ENCODE measurements around the gene ZC3H12D. TPM values are rescaled to one million over a fixed set of nuclear protein-coding genes. Genes with fewer than 3 reads are reported as not detected.

The ZC3H12D gene
- polyA plus RNA-seq, 1 of the 3 experiments (the other 2 are of a cell fraction): 0.03 TPM

DNA sequence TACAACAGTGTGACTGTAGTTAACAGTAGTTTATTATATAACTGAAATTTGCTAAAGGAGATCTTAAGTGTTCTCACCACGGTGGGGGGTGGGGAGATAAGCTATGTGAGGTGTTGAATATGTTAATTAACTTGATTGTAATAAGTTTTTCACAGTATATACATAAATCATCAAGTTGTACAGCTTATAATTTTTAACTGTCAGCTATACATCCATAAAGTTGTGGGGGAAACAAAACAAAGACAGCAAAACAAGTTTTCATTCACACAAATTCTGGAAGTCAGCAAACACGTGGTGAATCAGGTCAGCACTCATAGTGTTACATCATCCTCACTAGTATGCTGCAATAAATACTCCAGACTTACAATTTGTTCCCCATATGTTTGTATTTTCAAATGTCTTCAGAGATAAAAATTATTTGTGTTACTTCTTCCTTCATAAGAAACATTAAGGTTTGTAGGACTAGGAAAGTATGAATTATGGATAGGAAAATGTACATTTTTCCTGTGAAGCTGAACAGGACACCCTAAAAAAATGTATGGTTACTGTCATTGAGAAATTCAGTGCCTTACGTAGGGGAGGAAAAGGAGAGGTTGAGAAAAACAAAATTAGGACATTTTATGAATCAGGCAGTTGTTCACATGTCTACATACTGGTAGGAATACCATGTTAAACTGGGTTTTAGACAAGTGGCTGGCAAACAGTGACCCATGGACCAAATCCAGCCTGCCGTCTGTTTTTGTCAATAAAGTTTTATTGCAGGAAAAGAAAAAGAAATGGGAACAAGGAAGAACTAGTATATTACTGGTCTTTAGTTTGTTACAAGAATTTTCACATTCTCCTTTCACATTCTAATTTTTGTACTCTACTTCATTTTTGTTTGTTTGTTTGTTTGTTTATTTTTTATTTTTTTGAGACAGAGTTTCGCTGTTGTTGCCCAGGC, 78.7 kb downstream of the ZC3H12D start:
- POLR2A ChIA-PET: no interaction called here
- H3K4me1 ChIP-seq (ENCODE audit: control insufficient read depth in 1 of 2, insufficient read depth in 2 of 2, low read depth in 1 of 2, low read length in 1 of 2): no peaks in the 10 kb centered on the region; a peak in 1 of 4 replicates
- H3K27me3 ChIP-seq (ENCODE audit: insufficient read depth): no peaks in the 10 kb centered on the region
- no peak for TF ChIP-seq FOXM1 (IDR thresholded peaks at IDR 0.05; ENCODE audit: low read depth)
- no peak for TF ChIP-seq GABPA (IDR thresholded peaks at IDR 0.05; ENCODE audit: low read depth)
- TF ChIP-seq SMC3 (IDR thresholded peaks at IDR 0.05; ENCODE audit: low read depth, low read length): no peak
- TF ChIP-seq, protein P1, sequence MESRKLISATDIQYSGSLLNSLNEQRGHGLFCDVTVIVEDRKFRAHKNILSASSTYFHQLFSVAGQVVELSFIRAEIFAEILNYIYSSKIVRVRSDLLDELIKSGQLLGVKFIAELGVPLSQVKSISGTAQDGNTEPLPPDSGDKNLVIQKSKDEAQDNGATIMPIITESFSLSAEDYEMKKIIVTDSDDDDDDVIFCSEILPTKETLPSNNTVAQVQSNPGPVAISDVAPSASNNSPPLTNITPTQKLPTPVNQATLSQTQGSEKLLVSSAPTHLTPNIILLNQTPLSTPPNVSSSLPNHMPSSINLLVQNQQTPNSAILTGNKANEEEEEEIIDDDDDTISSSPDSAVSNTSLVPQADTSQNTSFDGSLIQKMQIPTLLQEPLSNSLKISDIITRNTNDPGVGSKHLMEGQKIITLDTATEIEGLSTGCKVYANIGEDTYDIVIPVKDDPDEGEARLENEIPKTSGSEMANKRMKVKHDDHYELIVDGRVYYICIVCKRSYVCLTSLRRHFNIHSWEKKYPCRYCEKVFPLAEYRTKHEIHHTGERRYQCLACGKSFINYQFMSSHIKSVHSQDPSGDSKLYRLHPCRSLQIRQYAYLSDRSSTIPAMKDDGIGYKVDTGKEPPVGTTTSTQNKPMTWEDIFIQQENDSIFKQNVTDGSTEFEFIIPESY (IDR thresholded peaks at IDR 0.05; ENCODE audit: borderline replicate concordance, low read depth): no peak
- TF ChIP-seq NFIC (IDR thresholded peaks at IDR 0.05; ENCODE audit: borderline replicate concordance): no peak
- TF ChIP-seq, protein P2, sequence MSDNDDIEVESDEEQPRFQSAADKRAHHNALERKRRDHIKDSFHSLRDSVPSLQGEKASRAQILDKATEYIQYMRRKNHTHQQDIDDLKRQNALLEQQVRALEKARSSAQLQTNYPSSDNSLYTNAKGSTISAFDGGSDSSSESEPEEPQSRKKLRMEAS (IDR thresholded peaks at IDR 0.05; ENCODE audit: low read depth): no peak
- TF ChIP-seq, protein P3, sequence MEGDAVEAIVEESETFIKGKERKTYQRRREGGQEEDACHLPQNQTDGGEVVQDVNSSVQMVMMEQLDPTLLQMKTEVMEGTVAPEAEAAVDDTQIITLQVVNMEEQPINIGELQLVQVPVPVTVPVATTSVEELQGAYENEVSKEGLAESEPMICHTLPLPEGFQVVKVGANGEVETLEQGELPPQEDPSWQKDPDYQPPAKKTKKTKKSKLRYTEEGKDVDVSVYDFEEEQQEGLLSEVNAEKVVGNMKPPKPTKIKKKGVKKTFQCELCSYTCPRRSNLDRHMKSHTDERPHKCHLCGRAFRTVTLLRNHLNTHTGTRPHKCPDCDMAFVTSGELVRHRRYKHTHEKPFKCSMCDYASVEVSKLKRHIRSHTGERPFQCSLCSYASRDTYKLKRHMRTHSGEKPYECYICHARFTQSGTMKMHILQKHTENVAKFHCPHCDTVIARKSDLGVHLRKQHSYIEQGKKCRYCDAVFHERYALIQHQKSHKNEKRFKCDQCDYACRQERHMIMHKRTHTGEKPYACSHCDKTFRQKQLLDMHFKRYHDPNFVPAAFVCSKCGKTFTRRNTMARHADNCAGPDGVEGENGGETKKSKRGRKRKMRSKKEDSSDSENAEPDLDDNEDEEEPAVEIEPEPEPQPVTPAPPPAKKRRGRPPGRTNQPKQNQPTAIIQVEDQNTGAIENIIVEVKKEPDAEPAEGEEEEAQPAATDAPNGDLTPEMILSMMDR (IDR thresholded peaks at IDR 0.05): no peak
- TF ChIP-seq NRF1 (IDR thresholded peaks at IDR 0.05; ENCODE audit: low read depth, low read length): no peak
- no peak for TF ChIP-seq TEAD4 (IDR thresholded peaks at IDR 0.05; ENCODE audit: borderline replicate concordance, insufficient read depth)
- no peak for TF ChIP-seq RFX5 (IDR thresholded peaks at IDR 0.05; ENCODE audit: low read length)
- TF ChIP-seq SIN3A (IDR thresholded peaks at IDR 0.05; ENCODE audit: borderline replicate concordance, low read depth, low read length): no peak
- TF ChIP-seq, protein P4, sequence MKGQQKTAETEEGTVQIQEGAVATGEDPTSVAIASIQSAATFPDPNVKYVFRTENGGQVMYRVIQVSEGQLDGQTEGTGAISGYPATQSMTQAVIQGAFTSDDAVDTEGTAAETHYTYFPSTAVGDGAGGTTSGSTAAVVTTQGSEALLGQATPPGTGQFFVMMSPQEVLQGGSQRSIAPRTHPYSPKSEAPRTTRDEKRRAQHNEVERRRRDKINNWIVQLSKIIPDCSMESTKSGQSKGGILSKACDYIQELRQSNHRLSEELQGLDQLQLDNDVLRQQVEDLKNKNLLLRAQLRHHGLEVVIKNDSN (IDR thresholded peaks at IDR 0.05; ENCODE audit: borderline replicate concordance, low read depth): no peak
- no peak for TF ChIP-seq YY1 (IDR thresholded peaks at IDR 0.05; ENCODE audit: low read depth)
- TF ChIP-seq, protein P5, sequence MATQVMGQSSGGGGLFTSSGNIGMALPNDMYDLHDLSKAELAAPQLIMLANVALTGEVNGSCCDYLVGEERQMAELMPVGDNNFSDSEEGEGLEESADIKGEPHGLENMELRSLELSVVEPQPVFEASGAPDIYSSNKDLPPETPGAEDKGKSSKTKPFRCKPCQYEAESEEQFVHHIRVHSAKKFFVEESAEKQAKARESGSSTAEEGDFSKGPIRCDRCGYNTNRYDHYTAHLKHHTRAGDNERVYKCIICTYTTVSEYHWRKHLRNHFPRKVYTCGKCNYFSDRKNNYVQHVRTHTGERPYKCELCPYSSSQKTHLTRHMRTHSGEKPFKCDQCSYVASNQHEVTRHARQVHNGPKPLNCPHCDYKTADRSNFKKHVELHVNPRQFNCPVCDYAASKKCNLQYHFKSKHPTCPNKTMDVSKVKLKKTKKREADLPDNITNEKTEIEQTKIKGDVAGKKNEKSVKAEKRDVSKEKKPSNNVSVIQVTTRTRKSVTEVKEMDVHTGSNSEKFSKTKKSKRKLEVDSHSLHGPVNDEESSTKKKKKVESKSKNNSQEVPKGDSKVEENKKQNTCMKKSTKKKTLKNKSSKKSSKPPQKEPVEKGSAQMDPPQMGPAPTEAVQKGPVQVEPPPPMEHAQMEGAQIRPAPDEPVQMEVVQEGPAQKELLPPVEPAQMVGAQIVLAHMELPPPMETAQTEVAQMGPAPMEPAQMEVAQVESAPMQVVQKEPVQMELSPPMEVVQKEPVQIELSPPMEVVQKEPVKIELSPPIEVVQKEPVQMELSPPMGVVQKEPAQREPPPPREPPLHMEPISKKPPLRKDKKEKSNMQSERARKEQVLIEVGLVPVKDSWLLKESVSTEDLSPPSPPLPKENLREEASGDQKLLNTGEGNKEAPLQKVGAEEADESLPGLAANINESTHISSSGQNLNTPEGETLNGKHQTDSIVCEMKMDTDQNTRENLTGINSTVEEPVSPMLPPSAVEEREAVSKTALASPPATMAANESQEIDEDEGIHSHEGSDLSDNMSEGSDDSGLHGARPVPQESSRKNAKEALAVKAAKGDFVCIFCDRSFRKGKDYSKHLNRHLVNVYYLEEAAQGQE (IDR thresholded peaks at IDR 0.05; ENCODE audit: low read depth, low read length): no peak
- no peaks in the 10 kb centered on the region for H3K9me3 ChIP-seq
- peaks cover 18% of the 10 kb centered on the region for H3F3A ChIP-seq (replicated peaks; ENCODE audit: insufficient read depth)
- H2AFZ ChIP-seq (ENCODE audit: low read depth): no peak overlapping the region
- H3K4me3 ChIP-seq (ENCODE audit: low read depth in 2 of 2, low read length in 1 of 2): no peak overlapping the region
- H3K9ac ChIP-seq: no peak overlapping the region
- H4K20me1 ChIP-seq (ENCODE audit: insufficient read depth): no peaks in the 10 kb centered on the region
- no peaks in the 10 kb centered on the region for H3K9me2 ChIP-seq
- no peak for DNase-seq
- CTCF ChIA-PET: interaction anchor here (0.8 to 1.0 kb wide), 2 partner anchors 50 to 324 kb away, joined by 3 read pairs; no protein-coding TSS in a partner anchor
- WGBS (ENCODE audit: low lambda C conversion rate): 93% methylated on average over 5 of the region's 5 CpGs
- H3K27ac ChIP-seq (ENCODE audit: low read depth in 2 of 2, low read length in 1 of 2): no peak overlapping the region
- no peaks in the 10 kb centered on the region for H3K79me2 ChIP-seq (ENCODE audit: insufficient read depth)
- peaks cover 63 to 87% of the 10 kb centered on the region in 2 experiments for H3K36me3 ChIP-seq (replicated peaks in 1 of 2; ENCODE audit: control insufficient read depth in 1 of 2, insufficient read depth in 2 of 2, low read length in 1 of 2)
- no peak overlapping the region for H3K4me2 ChIP-seq
